T-cell (primary cell): ENCODE results near the gene ZFP42. TPM values are rescaled to one million over a fixed set of nuclear protein-coding genes. Genes with fewer than 3 reads are reported as not detected.

Experiments used
- ATAC-seq, 4 experiments: fragments of 200-7000 bp in 3 of 4; fragments of 150-1000 bp in 1 of 4; cut with Tn5 transposase; replicated peaks in 1 of 4; 1 replicate in 3 of 4; 2 replicates in 1 of 4; pipeline ENCODE4 v1.10.0; 2021; ENCODE audit warnings: moderate library complexity in 3 of 4, mild to moderate bottlenecking in 2 of 4, moderate number of reproducible peaks in 1 of 4
- CTCF ChIA-PET, 2 donors: fragments of 300-600 bp; sonication (Branson Sonifier 250); formaldehyde crosslinking; loops; one replicate each; lab custom pipeline; 2022; ENCODE audit warnings: antibody characterized with exemption in 2 of 2; lab: Charles Lee
- POLR2A ChIA-PET, 2 donors: fragments of 300-600 bp; sonication (Branson Sonifier 250); formaldehyde crosslinking; loops; one replicate each; lab custom pipeline; 2022; ENCODE audit warnings: antibody characterized with exemption in 2 of 2; lab: Charles Lee
- DNase-seq, 35 experiments: peaks; one replicate each; pipeline versions ENCODE4 v3.0.0 to v3.0.0-alpha.2; 2013 to 2023
- H3K27ac ChIP-seq: one replicate; pipeline ENCODE4 v1.5.1; 2013; ENCODE audit warnings: low read length
- H3K27me3 ChIP-seq, 2 experiments: replicated peaks in 1 of 2; 1 replicate in 1 of 2; 2 replicates in 1 of 2; pipeline versions ENCODE4 v1.6.1 to v1.7.0; 2013; ENCODE audit warnings: low read length in 1 of 2, mixed read lengths in 1 of 2; ENCODE audit not compliant: control insufficient read depth in 2 of 2, insufficient read depth in 2 of 2; ENCODE audit errors: extremely low read depth in 1 of 2
- H3K36me3 ChIP-seq, 2 donors: 1 replicate in 1 of 2; 2 replicates in 1 of 2; pipeline versions ENCODE4 v1.6.1 to v1.7.0; 2013; ENCODE audit warnings: low read length in 1 of 2; ENCODE audit not compliant: control insufficient read depth in 2 of 2, insufficient read depth in 1 of 2; ENCODE audit errors: extremely low read depth in 1 of 2
- H3K4me1 ChIP-seq, 2 experiments: 1 replicate in 1 of 2; 2 replicates in 1 of 2; pipeline versions ENCODE4 v1.6.1 to v1.7.0; 2013; ENCODE audit warnings: low read length in 2 of 2, mixed read lengths in 1 of 2; ENCODE audit not compliant: insufficient read depth in 2 of 2, control insufficient read depth in 1 of 2; ENCODE audit errors: extremely low read depth in 1 of 2
- H3K4me3 ChIP-seq, 2 donors: 1 replicate in 1 of 2; 2 replicates in 1 of 2; pipeline versions ENCODE4 v1.5.1 to v1.7.0; 2013; ENCODE audit warnings: mild to moderate bottlenecking in 2 of 2, low read length in 1 of 2, moderate library complexity in 1 of 2; ENCODE audit not compliant: control insufficient read depth in 1 of 2; ENCODE audit errors: extremely low read depth in 1 of 2
- H3K9me3 ChIP-seq: 2 replicates; pipeline ENCODE4 v1.7.0; 2013
- H3K27ac Mint-ChIP-seq, 2 donors: one replicate each; pipeline ENCODE4 v1.8.0; 2020 to 2021; ENCODE audit warnings: mild to moderate bottlenecking in 2 of 2, mixed read lengths in 2 of 2
- H3K27me3 Mint-ChIP-seq, 2 donors: one replicate each; pipeline ENCODE4 v1.8.0; 2021 to 2022; ENCODE audit warnings: mixed read lengths in 2 of 2
- H3K36me3 Mint-ChIP-seq: one replicate; pipeline ENCODE4 v1.8.0; 2021; ENCODE audit warnings: mixed read lengths
- H3K4me1 Mint-ChIP-seq, 3 donors: one replicate each; pipeline ENCODE4 v1.8.0; 2020 to 2022; ENCODE audit warnings: mixed read lengths in 3 of 3, mild to moderate bottlenecking in 1 of 3
- H3K4me3 Mint-ChIP-seq, 3 donors: one replicate each; pipeline ENCODE4 v1.8.0; 2020 to 2022; ENCODE audit warnings: mild to moderate bottlenecking in 3 of 3, mixed read lengths in 3 of 3, moderate library complexity in 3 of 3
- H3K9me3 Mint-ChIP-seq, 3 donors: one replicate each; pipeline ENCODE4 v1.8.0; 2020 to 2022; ENCODE audit warnings: mixed read lengths in 3 of 3
- WGBS: methylation state at CpG from one replicate; pipeline ENCODE4 v1.1.5; 2013; ENCODE audit warnings: missing lambda C conversion rate; ENCODE audit not compliant: insufficient coverage; 5-methylcytosine and 5-hydroxymethylcytosine counted together
- total RNA-seq, 35 experiments: library from RNA in 6 of 35; stranded (reverse) in 6 of 35; fragments of 120-200 nt in 1 of 35; gene quantifications; one replicate each; pipeline versions ENCODE4 v1.2.1 to v1.2.4 and lab custom pipeline; 2013 to 2026

The ZFP42 gene
- total RNA-seq, 5 donors from 2014 or later (not counting 1 experiment from before 2014, with no cell fraction given): not detected

DNA sequence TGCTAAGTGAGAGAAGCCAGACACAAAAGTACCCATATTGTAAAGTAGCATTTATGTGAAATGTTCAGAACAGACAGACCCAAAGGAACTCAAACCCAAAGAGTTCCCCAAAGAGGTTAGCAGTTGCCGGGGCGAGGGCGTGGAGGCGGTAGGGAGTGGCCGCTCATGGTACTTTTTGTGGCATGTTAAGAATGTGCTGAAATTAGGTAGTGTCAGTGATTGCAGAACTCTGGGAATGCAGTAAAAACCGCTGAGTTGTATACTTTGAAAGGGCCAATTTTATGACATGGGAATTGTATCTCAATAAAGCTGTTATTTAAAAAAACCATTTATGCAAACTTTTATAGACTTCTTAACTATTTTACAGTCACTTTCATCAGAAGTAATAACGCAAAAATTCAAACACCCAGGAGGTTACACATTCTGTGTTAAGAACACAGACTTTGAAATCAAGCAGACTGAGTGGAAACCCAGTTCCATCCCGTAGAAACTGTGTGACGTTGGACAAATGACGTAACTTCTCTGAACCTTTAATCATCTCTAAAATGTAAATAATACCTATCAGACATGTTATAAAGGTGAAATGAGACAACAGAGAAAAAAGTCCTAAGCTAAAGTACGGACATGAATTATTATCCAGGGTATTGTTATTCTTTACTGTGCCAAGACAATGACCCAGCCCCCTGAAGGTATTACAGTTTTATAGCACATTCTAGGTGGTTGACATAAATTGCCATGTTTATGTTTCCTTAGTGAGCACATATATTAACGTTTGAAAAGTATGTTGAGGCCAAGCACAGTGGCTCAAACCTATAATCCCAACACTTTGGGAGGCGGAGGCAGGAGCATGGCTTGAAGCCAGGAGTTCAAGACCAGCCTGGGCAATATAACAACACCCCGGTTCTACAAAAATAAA is 19.7 kb downstream of the ZFP42 start:
- Mint-ChIP-seq H3K27me3 (no peaks in the 10 kb centered on the region), H3K4me1 (no peaks in the 10 kb centered on the region), H3K36me3 (no peaks in the 10 kb centered on the region), H3K9me3 (peaks cover 8 to 10% (median 10%) of the 10 kb centered on the region in 3 donors), H3K4me3 (no peak overlapping the region), H3K27ac (no peak overlapping the region)
- Histone ChIP-seq H3K9me3 (peaks cover 2% of the 10 kb centered on the region), H3K4me1 (no peaks in the 10 kb centered on the region), H3K27me3 (no peaks in the 10 kb centered on the region), H3K27ac (no peak overlapping the region), H3K4me3 (no peak overlapping the region), H3K36me3 (no peaks in the 10 kb centered on the region)
- ATAC-seq: no peak
- POLR2A ChIA-PET: no interaction called here
- WGBS: 92% methylated on average over 8 of the region's 14 CpGs
- DNase-seq: no peak
- CTCF ChIA-PET: no interaction called here

GRCh38 chr4:188016754-188017153 is 21.2 kb downstream of the ZFP42 start:
- no peaks in the 10 kb centered on the region for H3K36me3 Mint-ChIP-seq
- 33% methylated on average over 5 of the region's 7 CpGs for WGBS
- no peaks in the 10 kb centered on the region for H3K4me1 Mint-ChIP-seq
- H3K9me3 Mint-ChIP-seq: peaks cover 6 to 8% (median 6%) of the 10 kb centered on the region in 3 donors
- no peak for ATAC-seq
- no peak overlapping the region for H3K27ac ChIP-seq
- H3K27me3 Mint-ChIP-seq: no peaks in the 10 kb centered on the region
- no peak overlapping the region for H3K4me3 Mint-ChIP-seq
- POLR2A ChIA-PET: no interaction called here
- H3K27me3 ChIP-seq: no peaks in the 10 kb centered on the region
- H3K4me1 ChIP-seq: no peaks in the 10 kb centered on the region
- no peak overlapping the region for H3K4me3 ChIP-seq
- no peak for DNase-seq
- no peak overlapping the region for H3K27ac Mint-ChIP-seq
- no peaks in the 10 kb centered on the region for H3K36me3 ChIP-seq
- CTCF ChIA-PET: no interaction called here
- peaks cover 2% of the 10 kb centered on the region for H3K9me3 ChIP-seq

DNA sequence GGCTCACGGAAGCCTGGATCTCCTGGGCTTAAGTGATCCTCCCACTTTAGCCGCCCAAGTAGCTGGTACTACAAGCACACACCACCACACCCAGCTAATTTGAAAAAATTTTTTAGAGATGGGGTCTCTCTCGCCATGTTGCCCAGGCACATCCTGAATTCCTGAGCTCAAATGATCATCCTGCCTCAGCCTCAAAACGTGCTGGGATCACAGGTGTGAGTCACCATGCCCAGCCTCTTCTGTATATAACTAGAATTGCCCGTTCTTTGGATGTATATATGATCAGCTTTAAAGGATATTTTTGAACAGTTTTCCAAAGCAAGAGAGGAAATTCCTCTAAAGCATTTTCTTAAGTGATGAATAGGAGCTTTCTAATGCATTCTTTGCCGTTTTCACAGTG is 22.7 kb downstream of the ZFP42 start:
- no peak for DNase-seq
- Mint-ChIP-seq H3K27ac (no peak overlapping the region), H3K27me3 (no peaks in the 10 kb centered on the region), H3K9me3 (peaks cover 6 to 15% (median 8%) of the 10 kb centered on the region in 3 donors), H3K4me1 (no peaks in the 10 kb centered on the region), H3K36me3 (no peaks in the 10 kb centered on the region), H3K4me3 (no peak overlapping the region)
- CTCF ChIA-PET: no interaction called here
- H3K36me3 ChIP-seq: no peaks in the 10 kb centered on the region
- ATAC-seq: no peak
- H3K27ac ChIP-seq: no peak overlapping the region
- POLR2A ChIA-PET: no interaction called here
- H3K4me3 ChIP-seq: no peak overlapping the region
- no CpG with 5 or more reads among the region's 6 CpGs for WGBS
- no peaks in the 10 kb centered on the region for H3K4me1 ChIP-seq
- H3K9me3 ChIP-seq: peaks cover 2% of the 10 kb centered on the region
- H3K27me3 ChIP-seq: no peaks in the 10 kb centered on the region

DNA sequence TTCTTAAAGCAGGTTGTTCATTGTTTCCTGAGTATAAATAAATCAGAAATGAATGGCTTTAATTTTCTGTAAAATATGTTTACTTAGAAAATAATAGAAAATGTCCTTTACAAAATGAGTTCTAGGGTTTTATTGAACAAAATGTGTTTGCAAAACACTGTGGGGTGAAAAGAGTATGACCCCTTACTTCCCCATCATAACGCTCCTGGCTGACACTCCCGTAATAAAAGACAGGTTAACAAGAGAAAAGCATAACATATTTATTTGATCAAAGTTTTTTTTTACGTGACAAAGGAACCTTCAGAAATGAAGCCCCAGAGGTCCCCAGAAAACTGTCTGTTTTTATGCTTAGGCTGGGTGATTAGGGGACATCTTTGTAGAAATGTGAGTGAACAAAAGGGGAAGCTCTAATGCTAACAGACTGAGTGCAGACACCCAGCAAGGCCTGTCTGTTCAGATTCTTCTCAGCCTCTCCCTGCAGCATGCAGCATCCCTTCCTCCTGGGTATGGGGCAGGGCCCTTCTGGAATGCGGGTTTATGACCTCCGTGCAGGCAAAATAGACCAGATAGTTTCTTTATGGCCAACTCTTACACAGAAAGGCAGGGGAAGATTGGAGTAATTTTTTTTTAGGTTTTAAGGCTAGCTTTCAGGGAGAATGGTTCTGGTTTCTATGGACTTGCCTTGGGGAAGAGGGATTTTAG is 26.1 kb downstream of the ZFP42 start:
- no CpG with 5 or more reads among the region's 5 CpGs for WGBS
- ATAC-seq (no peak), DNase-seq (no peak)
- Histone ChIP-seq H3K4me1 (no peaks in the 10 kb centered on the region), H3K27ac (no peak overlapping the region), H3K4me3 (no peak overlapping the region), H3K36me3 (no peaks in the 10 kb centered on the region), H3K27me3 (no peaks in the 10 kb centered on the region), H3K9me3 (no peaks in the 10 kb centered on the region)
- POLR2A ChIA-PET: no interaction called here
- Mint-ChIP-seq H3K36me3 (no peaks in the 10 kb centered on the region), H3K27me3 (no peaks in the 10 kb centered on the region), H3K9me3 (peaks cover 1 to 15% (median 2%) of the 10 kb centered on the region in 3 donors), H3K4me3 (no peak overlapping the region), H3K4me1 (no peaks in the 10 kb centered on the region), H3K27ac (no peak overlapping the region)
- CTCF ChIA-PET: no interaction called here

GRCh38 chr4:188023682-188024081 is 28.1 kb downstream of the ZFP42 start:
- ATAC-seq (no peak), DNase-seq (no peak)
- no peak overlapping the region for H3K27ac ChIP-seq
- ChIA-PET POLR2A (interaction anchor here in 1 of 2 donors (0.7 kb wide), 1 partner anchor 226 kb away, joined by 5 read pairs; no protein-coding TSS in a partner anchor), CTCF (no interaction called here)
- no peaks in the 10 kb centered on the region for H3K27me3 Mint-ChIP-seq
- H3K4me3 ChIP-seq: no peak overlapping the region
- H3K4me3 Mint-ChIP-seq: no peak overlapping the region
- H3K27ac Mint-ChIP-seq: no peak overlapping the region
- H3K9me3 ChIP-seq: no peaks in the 10 kb centered on the region
- no peaks in the 10 kb centered on the region for H3K36me3 Mint-ChIP-seq
- H3K4me1 ChIP-seq: no peaks in the 10 kb centered on the region
- WGBS: 80% methylated on average over 1 of the region's 6 CpGs
- H3K36me3 ChIP-seq: no peaks in the 10 kb centered on the region
- H3K27me3 ChIP-seq: no peaks in the 10 kb centered on the region
- H3K4me1 Mint-ChIP-seq: no peaks in the 10 kb centered on the region
- H3K9me3 Mint-ChIP-seq: peaks cover 4 to 9% (median 5%) of the 10 kb centered on the region in 3 donors

- no peak overlapping the region for H3K27ac ChIP-seq
These were observed 29.9 kb downstream of the ZFP42 start for GRCh38 chr4:188025476-188025875.

More at GRCh38 chr4:188025476-188025875, 29.9 kb downstream of the ZFP42 start:
- no peak for DNase-seq
- H3K36me3 Mint-ChIP-seq: no peaks in the 10 kb centered on the region
- POLR2A ChIA-PET: no interaction called here
- ATAC-seq: no peak
- CTCF ChIA-PET: no interaction called here
- no peaks in the 10 kb centered on the region for H3K4me1 Mint-ChIP-seq
- no peak overlapping the region for H3K27ac Mint-ChIP-seq
- no peaks in the 10 kb centered on the region for H3K4me1 ChIP-seq
- H3K9me3 Mint-ChIP-seq: peaks cover 4 to 13% (median 11%) of the 10 kb centered on the region in 3 donors
- H3K9me3 ChIP-seq: no peaks in the 10 kb centered on the region
- H3K27me3 Mint-ChIP-seq: no peaks in the 10 kb centered on the region
- H3K27me3 ChIP-seq: no peaks in the 10 kb centered on the region
- no peaks in the 10 kb centered on the region for H3K36me3 ChIP-seq
- no peak overlapping the region for H3K4me3 Mint-ChIP-seq
- H3K4me3 ChIP-seq: no peak overlapping the region
- WGBS: no CpG with 5 or more reads among the region's 2 CpGs
